Mammary epithelial cell (primary cell): Measurements from ENCODE around the gene KBTBD4.

Experiments
- CTCF ChIP-seq, 2 donors: IDR thresholded peaks in 1 of 2; conservative IDR thresholded peaks in 1 of 2; 2 replicates each; pipeline ENCODE4 v1.5.1; 2011 to 2012; ENCODE audit warnings: inconsistent platforms in 2 of 2, low read length in 2 of 2, mild to moderate bottlenecking in 2 of 2, control low read depth in 1 of 2, low read depth in 1 of 2; ENCODE audit not compliant: insufficient read depth in 1 of 2; ENCODE audit errors: extremely low read depth in 1 of 2
- EZH2 ChIP-seq: IDR thresholded peaks from 2 replicates; pipeline ENCODE4 v1.6.1; 2012; ENCODE audit warnings: low read length, inconsistent platforms, borderline replicate concordance

GRCh38 chr11:47577460-47578041 is 1.2 kb downstream of the KBTBD4 start:
- no peak for TF ChIP-seq CTCF (conservative IDR thresholded peaks at IDR 0.05 in 1 of 2, IDR thresholded peaks at IDR 0.05 in 1 of 2; ENCODE audit: extremely low read depth in 1 of 2, insufficient read depth in 1 of 2, low read depth in 1 of 2, low read length in 2 of 2)
- TF ChIP-seq EZH2 = no peak
